Caco-2 (cell line): ENCODE data around the gene CAMSAP3. TPM values are rescaled to one million over a fixed set of nuclear protein-coding genes. Genes with fewer than 3 reads are reported as not detected.

Source experiments
- BruUV-seq: library from RNA; stranded (reverse); fragments of 400-500 nt; replicated peaks from 2 replicates; lab custom pipeline; 2021; lab: Mats Ljungman, UMichigan
- CTCF ChIA-PET: fragments of 300-600 bp; sonication (Branson Sonifier 250); formaldehyde crosslinking; loops from one replicate; lab custom pipeline; 2022; ENCODE audit warnings: antibody characterized with exemption; lab: Charles Lee
- POLR2A ChIA-PET: fragments of 300-600 bp; sonication (Branson Sonifier 250); formaldehyde crosslinking; loops from one replicate; lab custom pipeline; 2022; ENCODE audit warnings: antibody characterized with exemption; lab: Charles Lee
- DNase-seq, 2 experiments: peaks; one replicate each; pipeline versions ENCODE4 v3.0.0 to v3.0.0-alpha.2; 2020 to 2022
- H3K27me3 ChIP-seq: replicated peaks from 2 replicates; pipeline ENCODE4 v1.6.0; 2011; ENCODE audit warnings: low read length; ENCODE audit not compliant: control insufficient read depth, insufficient read depth
- H3K36me3 ChIP-seq: 2 replicates; pipeline ENCODE4 v1.5.1; 2011; ENCODE audit warnings: low read length; ENCODE audit not compliant: control insufficient read depth, insufficient read depth
- H3K4me1 ChIP-seq: fragments of 250-450 bp; sonication (Bioruptor Pico); 2 replicates; pipeline ENCODE4 v1.5.1; 2020; ENCODE audit warnings: mild to moderate bottlenecking
- H3K4me3 ChIP-seq: 2 replicates; pipeline ENCODE4 v1.5.1; 2011; ENCODE audit warnings: low read depth, mild to moderate bottlenecking, control low read depth, low read length
- H3K9me3 ChIP-seq: fragments of 250-450 bp; sonication (Bioruptor Pico); 2 replicates; pipeline ENCODE4 v1.5.1; 2020; ENCODE audit warnings: mild to moderate bottlenecking, moderate library complexity
- H3K27ac Mint-ChIP-seq: one replicate; pipeline ENCODE4 v1.8.0; 2022; ENCODE audit warnings: mixed read lengths; ENCODE audit not compliant: unreplicated experiment
- H3K27me3 Mint-ChIP-seq: one replicate; pipeline ENCODE4 v1.8.0; 2022; ENCODE audit warnings: mixed read lengths; ENCODE audit not compliant: insufficient read depth, unreplicated experiment
- H3K36me3 Mint-ChIP-seq: one replicate; pipeline ENCODE4 v1.8.0; 2022; ENCODE audit warnings: mild to moderate bottlenecking, mixed read lengths; ENCODE audit not compliant: insufficient read depth, unreplicated experiment
- H3K4me1 Mint-ChIP-seq: one replicate; pipeline ENCODE4 v1.8.0; 2022; ENCODE audit warnings: low read depth, mixed read lengths; ENCODE audit not compliant: unreplicated experiment
- H3K4me3 Mint-ChIP-seq: one replicate; pipeline ENCODE4 v1.8.0; 2022; ENCODE audit warnings: mild to moderate bottlenecking, moderate library complexity, mixed read lengths; ENCODE audit not compliant: unreplicated experiment
- H3K9me3 Mint-ChIP-seq: one replicate; pipeline ENCODE4 v1.8.0; 2022; ENCODE audit warnings: mixed read lengths; ENCODE audit not compliant: unreplicated experiment
- CTCF ChIP-seq, 2 experiments: fragments of 200-600 bp in 1 of 2; IDR thresholded peaks; 1 replicate in 1 of 2; 2 replicates in 1 of 2; pipeline versions ENCODE4 v1.5.1 to v1.8.0; 2011 to 2022; ENCODE audit warnings: antibody characterized with exemption in 1 of 2, control low read depth in 1 of 2, inconsistent platforms in 1 of 2, low read depth in 1 of 2, low read length in 1 of 2, mild to moderate bottlenecking in 1 of 2, moderate library complexity in 1 of 2; ENCODE audit not compliant: insufficient read depth in 1 of 2, severe bottlenecking in 1 of 2, unreplicated experiment in 1 of 2
- intact Hi-C: fragments of 100-400 bp; cut with micrococcal nuclease; formaldehyde crosslinking; loops from one replicate; pipeline ENCODE4 v1.10.0; 2022; ENCODE audit not compliant: unreplicated experiment
- total RNA-seq: library from RNA; stranded (reverse); gene quantifications from 2 replicates; pipeline ENCODE4 v1.2.3, GENCODE V29; 2022

Gene CAMSAP3
- total RNA-seq, 1 experiment from 2014 or later = 60.5 TPM

GRCh38 chr19:7617735-7618134 is 22.1 kb downstream of the CAMSAP3 start:
- Mint-ChIP-seq H3K27me3 (no peaks in the 10 kb centered on the region), H3K4me1 (no peaks in the 10 kb centered on the region), H3K4me3 (no peak overlapping the region), H3K27ac (no peak overlapping the region), H3K9me3 (no peaks in the 10 kb centered on the region), H3K36me3 (peaks cover 72% of the 10 kb centered on the region)
- Histone ChIP-seq H3K4me1 (no peaks in the 10 kb centered on the region), H3K36me3 (no peaks in the 10 kb centered on the region; the same call in 1 of the 2 replicates), H3K27me3 (no peaks in the 10 kb centered on the region), H3K9me3 (no peaks in the 10 kb centered on the region), H3K4me3 (no peak overlapping the region)
- no peak for TF ChIP-seq CTCF (IDR thresholded peaks at IDR 0.05; ENCODE audit: insufficient read depth in 1 of 2, low read depth in 1 of 2, low read length in 1 of 2, severe bottlenecking in 1 of 2, unreplicated experiment in 1 of 2)
- POLR2A ChIA-PET = no interaction called here
- intact Hi-C loops = no loop called here
- TSS peak; percentile 63 for BruUV-seq
- CTCF ChIA-PET = interaction anchor here (1.0 kb wide), 1 partner anchor 128 kb away, joined by 4 read pairs; no protein-coding TSS in a partner anchor
- no peak for DNase-seq

- POLR2A ChIA-PET = no interaction called here
- H3K36me3 ChIP-seq = no peaks in the 10 kb centered on the region; the same call in 1 of the 2 replicates
- H3K27me3 ChIP-seq = no peaks in the 10 kb centered on the region
These were observed 22.7 kb downstream of the CAMSAP3 start for GRCh38 chr19:7618348-7618747.

GRCh38 chr19:7618771-7619510 is 23.3 kb downstream of the CAMSAP3 start:
- ChIA-PET CTCF (interaction anchor here (0.6 kb wide), 1 partner anchor 59 kb away, joined by 3 read pairs; no protein-coding TSS in a partner anchor), POLR2A (no interaction called here)
- Mint-ChIP-seq H3K9me3 (no peaks in the 10 kb centered on the region), H3K27me3 (no peaks in the 10 kb centered on the region), H3K4me1 (no peaks in the 10 kb centered on the region), H3K27ac (peak overlapping the region; percentile 36), H3K36me3 (peaks cover 78% of the 10 kb centered on the region), H3K4me3 (no peak overlapping the region)
- no peaks in the 10 kb centered on the region for H3K4me1 ChIP-seq
- no TSS peak for BruUV-seq
- intact Hi-C loops = no loop called here
- no peaks in the 10 kb centered on the region; the same call in 1 of the 2 replicates for H3K36me3 ChIP-seq
- H3K27me3 ChIP-seq = no peaks in the 10 kb centered on the region
- H3K9me3 ChIP-seq = no peaks in the 10 kb centered on the region
- H3K4me3 ChIP-seq = no peak overlapping the region
- TF ChIP-seq CTCF (IDR thresholded peaks at IDR 0.05; ENCODE audit: insufficient read depth in 1 of 2, low read depth in 1 of 2, low read length in 1 of 2, severe bottlenecking in 1 of 2, unreplicated experiment in 1 of 2) = no peak
- DNase-seq = no peak

More at GRCh38 chr19:7618348-7618747, 22.7 kb downstream of the CAMSAP3 start:
- DNase-seq = no peak
- Mint-ChIP-seq H3K27ac (peak overlapping the region; percentile 36), H3K9me3 (no peaks in the 10 kb centered on the region), H3K4me1 (no peaks in the 10 kb centered on the region), H3K27me3 (no peaks in the 10 kb centered on the region), H3K36me3 (peaks cover 78% of the 10 kb centered on the region), H3K4me3 (no peak overlapping the region)
- intact Hi-C loops = no loop called here
- no peaks in the 10 kb centered on the region for H3K4me1 ChIP-seq
- H3K4me3 ChIP-seq = no peak overlapping the region
- no TSS peak for BruUV-seq
- no peak for TF ChIP-seq CTCF (IDR thresholded peaks at IDR 0.05; ENCODE audit: insufficient read depth in 1 of 2, low read depth in 1 of 2, low read length in 1 of 2, severe bottlenecking in 1 of 2, unreplicated experiment in 1 of 2)
- CTCF ChIA-PET = interaction anchor here (1.0 kb wide), 1 partner anchor 129 kb away, joined by 4 read pairs; no protein-coding TSS in a partner anchor
- no peaks in the 10 kb centered on the region for H3K9me3 ChIP-seq
